Omental fat pad (tissue), 4 donors: ENCODE data around the gene AP2M1. TPM values are rescaled to one million over a fixed set of nuclear protein-coding genes. Genes with fewer than 3 reads are reported as not detected.

Source experiments
- ATAC-seq: fragments of 150-250 bp; one replicate; pipeline ENCODE4 v1.9.1; 2016; ENCODE audit warnings: mild to moderate bottlenecking, moderate library complexity; ENCODE audit not compliant: low FRiP score
- DNase-seq: peaks from one replicate; pipeline ENCODE4 v3.0.0-alpha.2; 2019; ENCODE audit warnings: low spot score
- CTCF ChIP-seq, 3 donors: fragments of 450-650 bp; IDR thresholded peaks; one replicate each; pipeline ENCODE4 v1.5.1; 2016 to 2017; ENCODE audit warnings: antibody characterized with exemption in 3 of 3, mild to moderate bottlenecking in 3 of 3, moderate library complexity in 2 of 3
- total RNA-seq, 4 donors: library from RNA; depleted of rRNA; stranded (reverse); fragments of >200 nt; gene quantifications; one replicate each; pipeline ENCODE4 v1.1.0, GENCODE V29; 2016

AP2M1 gene
- total RNA-seq, 4 donors from 2014 or later = 240 to 284 (median 246) TPM

GRCh38 chr3:184198509-184198908 lies 23.9 kb downstream of the AP2M1 start:
- no peak for ATAC-seq
- no peak for TF ChIP-seq CTCF (IDR thresholded peaks at IDR 0.05)
- no peak for DNase-seq

GRCh38 chr3:184200825-184201224 lies 26.2 kb downstream of the AP2M1 start:
- ATAC-seq (no peak), DNase-seq (no peak)
- no peak for TF ChIP-seq CTCF (IDR thresholded peaks at IDR 0.05)

GRCh38 chr3:184203526-184203925 lies 28.9 kb downstream of the AP2M1 start:
- ATAC-seq (no peak), DNase-seq (no peak)
- no peak for TF ChIP-seq CTCF (IDR thresholded peaks at IDR 0.05)

- ATAC-seq = no peak
- no peak for DNase-seq
- TF ChIP-seq CTCF (IDR thresholded peaks at IDR 0.05) = no peak
These were observed 34.7 kb downstream of the AP2M1 start for GRCh38 chr3:184209146-184209923.

- ATAC-seq (no peak), DNase-seq (no peak)
- no peak for TF ChIP-seq CTCF (IDR thresholded peaks at IDR 0.05)
These were observed 36.6 kb downstream of the AP2M1 start for GRCh38 chr3:184211297-184211696.

- no peak for TF ChIP-seq CTCF (IDR thresholded peaks at IDR 0.05)
- DNase-seq = no peak
These were observed 37.1 kb downstream of the AP2M1 start for GRCh38 chr3:184211718-184212117.

GRCh38 chr3:184218814-184219213 lies 44.2 kb downstream of the AP2M1 start:
- ATAC-seq = no peak
- TF ChIP-seq CTCF (IDR thresholded peaks at IDR 0.05) = no peak
- DNase-seq = no peak

More at GRCh38 chr3:184211718-184212117, 37.1 kb downstream of the AP2M1 start:
- ATAC-seq = no peak
